Stimulated activated CD8-positive, alpha-beta memory T cell treated with anti-CD3 and anti-CD28 coated beads, Interleukin-15, amount 100 ng/mL, for 24 hours (primary cell): Measurements from ENCODE around the gene CEP192.
"Not testable (repeated sequence)": the region's sequence is repeated elsewhere in the genome, so short reads cannot be mapped to it uniquely, and the experiment has no call there.

ENCODE experiments used
- DNase-seq: peaks from one replicate; pipeline ENCODE4 v3.0.0-alpha.2; 2020; ENCODE audit warnings: low read depth

The CEP192 gene

DNA sequence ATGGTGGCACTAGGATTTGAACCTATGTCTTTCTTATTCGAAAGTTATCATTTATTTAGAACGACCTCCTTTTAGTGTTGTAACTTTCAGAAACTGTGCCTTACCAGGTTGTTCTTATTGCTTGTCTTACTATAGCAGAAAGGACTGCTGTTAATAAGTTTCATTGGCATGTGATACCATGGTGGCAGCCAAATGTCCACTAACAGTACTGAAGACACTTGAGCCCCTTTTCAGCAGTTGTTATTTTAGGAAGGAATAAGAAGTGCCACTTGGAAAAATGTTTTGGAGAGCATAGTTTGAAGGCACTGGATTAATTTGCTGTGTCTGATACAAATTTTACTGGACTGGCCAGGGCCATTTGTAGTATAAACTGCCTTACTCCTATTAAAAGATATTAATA lies 37.7 kb downstream of the CEP192 start:
- DNase-seq = no peak

DNA sequence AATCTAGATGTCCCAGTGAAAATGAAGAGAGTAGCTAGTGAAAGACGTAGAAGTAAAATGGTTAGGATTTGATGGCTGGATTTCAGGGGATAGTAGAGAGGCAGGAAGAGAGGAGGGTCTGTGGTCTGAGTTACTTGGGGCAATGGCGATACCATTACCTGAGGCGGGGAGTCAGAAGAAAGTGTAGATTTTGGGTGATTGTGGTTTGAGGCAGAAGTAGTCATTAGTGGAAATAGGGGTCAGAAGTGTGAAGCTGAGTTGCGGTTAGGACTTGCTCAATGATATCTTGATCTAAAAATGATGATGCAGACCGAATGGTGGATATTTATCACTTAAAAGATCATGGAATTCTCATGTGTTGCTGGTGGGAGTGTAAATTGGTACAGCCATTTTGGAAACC lies 41.0 kb downstream of the CEP192 start:
- DNase-seq = no peak

DNA sequence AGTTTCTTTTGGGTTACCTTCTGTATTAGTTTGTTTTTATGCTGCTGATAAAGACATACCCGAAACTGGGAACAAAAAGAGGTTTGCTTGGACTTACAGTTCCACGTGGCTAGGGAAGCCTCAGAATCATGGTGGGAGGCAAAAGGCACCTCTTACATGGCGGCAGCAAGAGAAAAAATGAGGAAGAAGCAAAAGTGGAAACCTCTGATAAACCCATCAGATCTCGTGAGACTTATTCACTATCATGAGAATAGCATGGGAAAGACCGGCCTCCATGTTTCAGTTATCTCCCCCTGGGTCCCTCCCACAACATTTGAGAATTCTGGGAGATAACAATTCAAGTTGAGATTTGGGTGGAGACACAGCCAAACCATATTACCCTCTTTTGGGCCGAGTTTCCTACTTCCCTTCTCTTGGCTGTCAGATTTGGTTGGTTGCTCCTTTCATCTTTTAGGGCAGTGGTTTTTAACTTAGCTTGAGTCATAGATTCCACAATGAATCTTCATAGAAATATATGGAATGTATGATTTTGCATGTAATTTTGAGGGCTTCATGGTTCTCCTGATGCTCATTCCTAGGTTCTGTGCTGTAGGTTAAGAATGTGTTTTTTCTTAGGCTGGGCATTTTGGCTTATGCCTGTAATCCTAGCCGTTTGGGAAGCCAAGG lies 44.2 kb downstream of the CEP192 start:
- DNase-seq = no peak

DNA sequence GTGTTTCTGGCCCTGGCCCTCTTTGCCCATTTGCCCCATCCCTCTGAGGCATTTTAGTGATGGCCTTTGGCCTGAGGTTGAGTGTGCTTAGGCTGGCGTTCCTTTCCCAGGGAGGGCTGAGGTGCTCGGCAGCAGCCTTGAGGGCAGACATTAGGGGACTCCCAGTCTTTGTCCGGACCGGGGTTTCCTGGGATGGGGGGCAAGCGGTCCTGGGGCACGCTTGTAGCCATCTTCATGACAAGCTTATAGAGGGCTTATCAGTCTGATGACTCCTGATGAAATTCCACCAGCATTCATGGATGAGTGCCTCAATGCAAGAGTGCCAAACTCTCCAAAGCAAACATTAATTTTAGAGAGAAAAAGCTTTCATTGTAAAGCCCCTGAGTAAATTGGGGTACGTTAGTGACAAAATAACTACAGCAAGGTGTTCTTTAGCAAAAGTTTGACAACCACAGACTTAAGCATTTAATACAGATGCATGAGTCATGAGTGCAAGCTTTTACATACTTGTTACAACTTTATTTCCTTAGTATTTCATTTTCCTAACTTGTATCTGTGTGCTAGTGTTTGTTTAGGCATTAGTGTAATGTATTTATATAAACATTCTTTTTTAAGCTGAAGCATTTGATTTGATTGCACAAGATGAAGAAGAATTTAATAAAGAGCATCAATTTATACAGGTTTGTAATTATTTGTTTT lies 45.6 kb downstream of the CEP192 start:
- no peak for DNase-seq

DNA sequence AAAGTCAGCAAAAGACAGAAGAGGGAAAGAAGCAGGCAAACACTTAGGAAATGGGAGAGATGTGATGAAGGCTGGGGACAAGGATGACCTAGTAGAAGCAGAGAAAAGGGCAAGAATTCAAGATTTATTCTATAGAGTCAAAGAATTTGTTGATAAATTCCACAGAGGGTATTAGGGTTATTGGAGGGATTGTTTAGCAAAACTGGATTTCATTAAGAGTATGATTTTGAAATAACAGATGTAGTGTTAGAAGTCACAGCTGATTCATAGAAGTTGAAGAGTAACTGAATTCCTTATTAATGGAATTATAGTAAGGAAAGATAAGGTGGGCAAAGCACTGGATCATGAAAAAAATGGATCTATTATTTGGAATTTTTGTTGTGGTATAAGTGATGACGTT lies 48.6 kb downstream of the CEP192 start:
- no peak for DNase-seq

DNA sequence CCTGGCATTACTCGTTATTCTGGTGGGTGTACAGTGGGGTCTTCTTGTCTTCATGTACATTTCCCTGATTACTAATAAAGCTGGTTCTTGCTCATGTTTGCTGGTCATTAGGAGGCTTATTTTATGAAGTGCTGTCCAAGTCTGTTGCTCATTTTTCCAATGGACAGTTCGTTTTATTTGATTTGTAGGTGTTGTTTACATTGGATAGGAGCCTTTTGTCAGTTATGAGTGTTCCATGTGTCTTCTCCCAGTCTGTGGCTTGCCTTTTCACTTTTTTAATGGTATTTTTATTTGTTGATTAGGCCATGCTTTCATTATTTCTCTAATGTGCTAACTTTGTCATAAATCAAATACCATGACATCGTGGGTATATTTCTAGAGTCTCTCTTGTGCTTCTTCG lies 51.9 kb downstream of the CEP192 start:
- DNase-seq = no peak

DNA sequence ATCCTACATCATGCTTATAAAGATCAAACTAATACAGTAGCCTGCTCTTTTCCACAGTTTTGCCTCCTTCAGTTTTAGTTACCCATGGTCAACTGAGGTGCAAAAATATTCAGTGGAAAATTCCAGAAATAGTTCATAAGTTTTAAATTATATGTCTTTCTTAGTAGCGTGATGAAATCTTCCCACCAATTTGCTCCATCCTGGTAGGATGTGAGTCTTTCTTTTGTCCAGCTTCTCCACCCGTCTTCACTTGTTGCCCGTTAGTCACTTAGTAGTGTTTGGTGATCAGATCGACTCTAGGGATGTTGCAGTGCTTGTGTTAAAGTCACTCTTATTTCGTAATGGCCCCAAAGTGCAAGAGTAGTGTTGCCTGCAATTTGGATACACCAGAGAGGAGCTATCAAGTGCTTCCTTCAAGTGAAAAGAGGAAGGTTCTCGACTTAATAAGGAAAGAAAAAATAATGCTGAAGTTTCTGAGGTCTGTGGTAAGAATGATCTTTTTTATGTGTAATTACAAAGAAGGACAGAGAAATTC lies 57.0 kb downstream of the CEP192 start:
- no peak for DNase-seq

DNA sequence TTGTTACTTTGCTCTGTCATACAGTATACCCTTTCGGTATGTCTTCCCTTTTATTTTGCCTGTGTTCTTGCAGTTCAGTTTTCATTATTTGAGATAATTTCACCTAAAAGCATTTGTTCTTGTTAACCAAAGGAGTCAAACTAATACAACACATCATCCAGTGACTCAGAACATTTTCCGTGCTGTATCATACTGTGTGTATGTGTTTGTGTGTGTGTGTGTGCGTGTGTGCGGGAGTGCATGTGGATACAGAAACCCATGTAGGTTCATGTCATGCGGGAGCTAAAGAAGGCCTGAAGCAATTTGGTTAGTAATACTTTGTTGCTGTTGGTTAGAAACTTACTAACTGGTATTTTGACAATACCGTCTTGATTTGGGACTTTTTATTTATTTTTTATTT lies 60.0 kb downstream of the CEP192 start:
- DNase-seq = no peak

DNA sequence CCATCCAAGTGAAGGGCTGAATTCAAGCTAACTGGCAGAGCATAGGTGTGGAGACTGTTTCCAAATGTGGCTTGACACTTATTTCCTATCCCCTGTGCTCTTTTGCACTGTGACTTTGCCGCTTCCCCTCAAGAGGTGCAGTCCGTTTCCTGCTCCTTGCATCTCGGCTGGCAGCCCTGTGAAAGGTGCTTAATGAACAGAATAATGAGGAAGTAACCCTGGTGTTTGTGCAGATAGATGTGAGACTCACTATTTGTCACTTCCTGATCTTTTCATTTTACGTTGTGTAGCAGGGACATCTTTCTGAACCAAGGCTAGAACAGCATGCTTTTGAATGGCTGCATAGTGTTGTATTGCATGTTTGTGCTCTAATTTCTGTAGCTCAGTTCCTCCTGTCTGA lies 60.8 kb downstream of the CEP192 start:
- no peak for DNase-seq

DNA sequence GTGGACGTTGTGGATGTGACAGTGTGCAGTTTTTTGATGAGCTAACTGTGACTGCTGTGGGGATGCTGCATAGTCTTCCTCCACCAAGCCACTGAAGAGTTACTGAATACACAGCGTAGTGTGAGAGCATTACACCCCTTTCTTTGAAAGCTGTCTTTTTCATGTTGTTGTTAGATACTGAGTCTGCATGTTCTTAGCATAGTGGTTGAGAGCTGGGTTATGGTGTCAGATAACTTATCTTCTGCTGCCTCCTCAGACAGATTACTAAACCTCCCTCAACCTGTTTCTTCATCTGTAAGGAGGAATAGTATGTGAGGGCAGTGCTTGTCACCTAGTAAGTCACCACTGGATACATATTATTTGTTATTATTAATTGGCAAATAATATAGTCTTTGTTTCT lies 63.2 kb downstream of the CEP192 start:
- no peak for DNase-seq

DNA sequence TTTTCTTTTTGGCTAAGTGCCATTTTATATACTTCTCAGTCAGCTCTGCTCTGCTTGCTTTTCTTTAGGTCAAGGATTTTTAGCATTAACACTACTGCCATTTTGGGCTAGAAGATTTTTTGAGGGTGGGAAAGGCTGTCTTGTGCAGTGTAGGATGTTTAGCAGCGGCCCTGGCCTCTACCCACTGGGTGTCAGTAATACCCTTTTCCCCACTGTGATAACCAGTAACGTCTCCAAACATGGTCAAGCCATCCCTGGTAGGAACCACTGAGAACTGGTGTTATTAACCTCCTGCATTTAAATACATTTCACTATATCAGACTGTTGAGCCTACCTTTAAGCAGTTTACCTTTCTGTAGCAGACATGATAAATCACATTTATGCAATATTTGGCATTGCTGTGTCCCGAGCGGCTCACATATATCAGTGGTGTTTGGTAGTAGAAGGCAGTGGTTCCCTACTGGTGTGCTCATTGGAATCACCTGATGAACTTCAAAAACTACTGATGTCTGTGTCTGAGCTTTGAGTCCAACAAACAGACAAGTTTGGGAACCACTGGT lies 70.5 kb downstream of the CEP192 start:
- DNase-seq = no peak

DNA sequence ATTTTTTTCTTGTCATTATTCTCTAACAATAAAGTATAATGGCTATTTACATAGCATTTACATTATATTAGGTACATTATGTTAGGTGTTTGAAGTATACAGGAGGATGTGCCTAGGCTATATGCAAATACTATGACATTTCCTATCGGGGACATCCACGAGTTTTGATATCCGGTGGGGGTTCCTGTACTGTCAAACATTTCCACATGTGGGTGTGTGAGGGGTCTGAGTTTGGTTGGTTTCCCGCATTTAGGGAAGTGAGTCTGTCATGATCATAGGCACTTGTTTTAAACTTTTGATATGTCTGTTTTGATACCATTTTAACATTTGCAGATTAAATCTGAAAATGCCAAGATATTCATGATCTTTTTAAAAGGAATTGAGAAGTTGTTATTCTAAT lies 76.0 kb downstream of the CEP192 start:
- no peak for DNase-seq

DNA sequence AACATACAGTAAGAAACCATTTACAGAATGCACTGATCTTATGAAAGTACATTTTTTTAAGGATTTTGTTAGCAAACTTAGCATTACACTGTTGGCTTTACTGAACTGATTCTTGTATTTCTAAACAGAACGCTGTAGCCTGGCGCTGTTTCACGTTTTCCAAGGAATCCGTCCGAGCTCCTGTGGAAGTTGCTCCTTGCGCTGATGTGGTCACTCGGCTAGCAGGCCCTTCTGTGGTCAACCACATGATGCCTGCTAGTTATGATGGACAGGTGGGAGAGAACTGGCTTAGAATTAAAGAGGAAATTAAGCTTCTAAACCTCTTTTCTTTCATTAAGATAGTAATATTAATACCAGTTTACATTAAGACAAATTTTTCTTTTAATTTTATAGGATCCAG lies 76.8 kb downstream of the CEP192 start:
- no peak for DNase-seq

DNA sequence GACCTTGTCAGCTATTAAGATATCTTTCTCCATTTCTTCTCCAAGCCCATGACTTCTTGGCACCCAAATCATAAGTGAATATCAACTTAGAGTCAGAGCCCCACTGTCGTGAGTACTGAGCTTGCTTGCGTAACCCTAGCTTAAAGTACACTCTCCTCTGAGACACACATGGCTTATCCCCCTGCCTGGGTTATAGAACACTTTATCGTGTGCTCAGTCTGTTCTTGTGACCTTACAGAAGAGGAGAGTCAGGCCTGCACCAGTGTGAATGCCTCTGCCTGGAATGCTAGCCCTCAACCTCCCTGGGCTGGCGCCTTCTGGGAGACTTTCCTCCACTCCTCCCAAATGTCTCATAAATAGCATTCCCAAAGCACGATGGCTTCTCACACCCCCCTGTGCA lies 79.3 kb downstream of the CEP192 start:
- no peak for DNase-seq

DNA sequence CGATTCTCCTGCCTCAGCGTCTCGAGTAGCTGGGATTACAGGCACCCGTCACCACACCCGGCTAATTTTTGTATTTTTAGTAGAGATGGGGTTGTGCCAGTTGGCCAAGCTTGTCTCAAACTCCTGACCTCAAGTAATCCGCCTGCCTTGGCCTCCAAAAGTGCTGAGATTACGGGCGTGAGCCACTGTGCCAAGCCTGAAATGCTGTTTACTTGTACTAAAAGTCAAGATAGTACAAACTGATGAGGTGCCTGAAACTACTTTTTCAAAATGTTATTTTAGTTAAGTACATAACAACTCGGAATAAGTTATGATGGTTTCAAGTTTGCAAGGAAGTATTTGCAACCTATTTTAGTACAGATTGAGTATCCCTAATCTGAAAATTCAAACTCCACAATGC lies 85.7 kb downstream of the CEP192 start:
- DNase-seq = no peak

DNA sequence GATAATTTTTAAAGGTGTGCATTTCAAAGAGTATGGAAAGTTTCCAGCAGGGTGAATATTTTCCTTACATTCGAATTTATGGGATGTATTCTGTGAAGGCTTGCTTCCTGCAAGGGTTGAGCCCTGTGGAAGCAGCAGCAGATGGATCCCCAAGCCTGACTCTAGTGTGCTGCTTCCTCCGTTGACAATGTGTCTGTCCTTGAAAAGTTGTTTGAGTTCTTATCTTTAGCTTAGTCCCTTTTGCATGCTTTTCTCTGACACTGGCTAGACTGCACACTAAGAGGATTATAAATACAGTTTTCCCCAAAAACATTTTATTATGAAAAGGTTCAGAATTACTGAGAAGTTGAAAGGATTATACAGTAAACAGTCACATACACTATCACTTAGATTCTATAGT lies 86.3 kb downstream of the CEP192 start:
- DNase-seq = no peak

DNA sequence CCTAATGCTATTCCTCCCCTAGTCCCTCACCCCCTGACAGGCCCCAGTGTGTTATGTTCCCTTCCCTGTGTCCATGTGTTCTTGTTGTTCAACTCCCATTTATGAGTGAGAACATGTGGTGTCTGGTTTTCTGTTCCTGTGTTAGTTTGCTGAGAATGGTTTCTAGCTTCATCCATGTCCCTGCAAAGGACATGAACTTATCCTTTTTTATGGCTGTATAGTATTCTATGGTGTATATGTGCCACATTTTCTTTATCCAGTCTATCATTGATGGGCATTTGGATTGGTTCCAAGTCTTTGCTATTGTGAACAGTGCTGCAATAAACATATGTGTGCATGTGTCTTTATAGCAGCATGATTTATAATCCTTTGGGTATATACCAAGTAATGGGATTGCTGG lies 86.9 kb downstream of the CEP192 start:
- DNase-seq = not testable (repeated sequence)

DNA sequence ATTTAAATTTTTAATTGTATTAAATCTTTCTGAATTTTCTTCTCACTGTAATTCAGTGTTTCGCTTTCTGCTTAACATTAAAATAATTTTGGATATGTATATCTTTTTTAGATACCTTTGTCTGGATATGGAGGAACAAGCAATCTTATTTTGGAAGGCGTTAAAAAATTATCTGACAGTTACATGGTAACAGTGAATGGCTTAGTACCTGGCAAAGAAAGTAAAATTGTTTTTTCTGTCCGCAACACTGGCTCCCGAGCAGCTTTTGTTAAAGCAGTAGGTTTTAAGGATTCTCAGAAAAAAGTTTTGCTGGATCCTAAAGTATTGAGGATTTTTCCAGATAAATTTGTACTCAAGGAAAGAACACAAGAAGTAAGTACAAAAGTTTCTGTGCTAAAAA lies 95.7 kb downstream of the CEP192 start:
- DNase-seq = no peak

DNA sequence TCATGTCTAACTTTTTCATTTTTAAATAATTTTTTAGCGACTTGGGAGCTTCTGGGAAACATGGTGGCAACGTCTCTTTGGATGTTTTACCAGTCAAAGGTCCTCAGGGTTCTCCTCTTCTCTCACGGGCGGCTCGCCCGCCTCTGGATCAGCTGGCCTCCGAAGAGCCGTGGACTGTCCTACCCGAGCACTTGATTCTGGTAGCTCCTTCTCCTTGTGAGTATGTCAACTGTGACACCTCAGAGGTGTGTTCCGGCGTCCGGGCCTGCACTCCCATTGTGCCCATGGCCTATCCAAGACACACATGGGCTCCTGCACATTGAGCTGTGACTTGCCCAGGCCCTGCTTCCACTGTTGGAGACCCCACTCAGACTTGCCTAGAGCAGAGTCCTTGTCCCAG lies 104.3 kb downstream of the CEP192 start:
- DNase-seq = no peak

DNA sequence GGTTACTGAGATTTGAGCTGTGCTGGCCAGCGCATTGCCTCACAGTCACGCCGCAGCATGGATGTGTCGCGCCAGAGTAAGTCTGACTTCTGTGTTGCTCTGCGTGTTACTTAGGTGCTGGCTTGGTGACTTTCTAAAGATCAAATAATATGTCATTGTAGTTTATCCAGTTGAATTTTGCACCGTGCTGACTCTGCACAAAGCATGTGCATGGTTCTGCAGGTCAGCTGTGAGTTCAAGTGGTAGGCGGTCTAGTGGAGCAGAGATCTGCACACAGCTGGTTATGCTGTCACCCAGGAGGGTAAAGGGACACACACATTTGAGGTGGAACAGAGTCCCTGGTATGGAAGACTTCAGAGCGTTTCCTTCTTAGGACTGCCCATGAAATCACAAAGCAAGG lies 105.1 kb downstream of the CEP192 start:
- DNase-seq = no peak

DNA sequence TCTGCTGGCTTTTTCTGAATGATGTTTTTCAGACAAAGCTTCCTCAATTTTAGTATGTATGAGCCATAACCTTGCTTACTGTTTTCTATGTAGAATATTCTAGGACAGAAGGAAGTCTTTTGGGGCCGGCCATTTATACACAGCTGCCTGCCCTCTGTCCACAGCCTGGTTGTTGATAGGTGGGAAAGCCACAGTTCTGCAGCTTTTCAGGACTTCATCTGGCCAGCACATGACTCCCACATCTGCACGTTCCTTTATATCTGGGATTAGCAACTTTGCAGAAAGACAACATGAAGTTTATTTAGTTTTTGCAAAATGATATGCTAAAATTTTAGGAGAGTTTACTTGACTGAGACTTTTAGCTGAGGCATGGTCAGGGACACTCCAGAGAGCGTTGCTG lies 105.6 kb downstream of the CEP192 start:
- DNase-seq = no peak

DNA sequence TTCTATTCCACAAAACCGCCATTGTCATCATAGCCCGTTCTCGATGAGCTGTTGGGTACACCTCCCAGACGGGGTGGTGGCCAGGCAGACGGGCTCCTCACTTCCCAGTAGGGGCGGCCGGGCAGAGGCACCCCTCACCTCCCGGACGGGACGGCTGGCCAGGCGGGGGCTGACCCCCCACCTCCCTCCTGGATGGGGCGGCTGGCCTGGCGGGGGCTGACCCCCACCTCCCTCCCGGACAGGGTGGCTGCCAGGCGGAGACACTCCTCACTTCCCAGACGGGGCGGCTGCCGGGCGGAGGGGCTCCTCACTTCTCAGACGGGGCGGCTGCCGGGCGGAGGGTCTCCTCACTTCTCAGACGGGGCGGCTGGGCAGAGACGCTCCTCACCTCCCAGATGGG lies 106.9 kb downstream of the CEP192 start:
- DNase-seq = not testable (repeated sequence)

DNA sequence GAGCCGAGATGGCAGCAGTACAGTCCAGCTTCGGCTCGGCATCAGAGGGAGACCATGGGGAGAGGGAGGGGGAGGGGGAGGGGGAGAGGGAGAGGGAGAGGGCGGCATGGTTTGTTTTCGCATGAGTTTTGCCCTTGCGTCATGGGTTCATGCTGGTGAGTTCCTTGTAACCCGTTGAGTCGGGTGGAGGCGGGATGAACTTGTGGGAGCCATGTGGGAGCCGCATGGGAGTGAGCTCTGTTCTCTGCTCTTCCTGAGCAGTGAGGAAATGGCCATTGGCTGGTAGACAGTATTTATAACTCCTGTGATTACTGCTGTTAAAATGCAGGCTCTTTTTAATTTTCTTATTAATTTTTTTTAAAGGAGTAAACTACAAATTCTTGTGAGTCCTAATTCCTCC lies 108.0 kb downstream of the CEP192 start:
- DNase-seq = no peak
